HL-60 (cell line): ENCODE results near the gene ADAM17.

Experiments used
- CTCF ChIP-seq: IDR thresholded peaks from one replicate; pipeline ENCODE4 v1.5.1; 2011; ENCODE audit warnings: low read length, control low read depth, inconsistent platforms; ENCODE audit not compliant: insufficient read depth
- POLR2AphosphoS5 ChIP-seq: IDR thresholded peaks from 2 replicates; pipeline ENCODE4 v1.6.1; 2012; ENCODE audit warnings: low read depth
- REST ChIP-seq: IDR thresholded peaks from 2 replicates; pipeline ENCODE4 v1.6.1; 2012; ENCODE audit warnings: low read depth; ENCODE audit not compliant: insufficient replicate concordance

GRCh38 chr2:9474361-9475057 lies 81.1 kb downstream of the ADAM17 start, which contains the start of gene IAH1:
- TF ChIP-seq CTCF (no peak), REST (no peak), POLR2AphosphoS5 (no peak)
